HCT116 (cell line): ENCODE data around the gene KCNK2.

Source experiments
- EGR1 ChIP-seq: IDR thresholded peaks from 2 replicates; pipeline ENCODE4 v1.6.1; 2012; ENCODE audit warnings: low read depth
- EZH2phosphoT487 ChIP-seq: fragments of 200-600 bp; IDR thresholded peaks from 2 replicates; pipeline ENCODE4 v1.6.1; 2018; ENCODE audit warnings: antibody characterized with exemption, borderline replicate concordance
- FOSL1 ChIP-seq: IDR thresholded peaks from 2 replicates; pipeline ENCODE4 v1.6.1; 2012; ENCODE audit warnings: low read depth
- POLR2A ChIP-seq: IDR thresholded peaks from 2 replicates; pipeline ENCODE4 v1.7.0; 2011; ENCODE audit warnings: borderline replicate concordance; ENCODE audit not compliant: insufficient read depth, insufficient read length; ENCODE audit errors: extremely low read depth
- SP1 ChIP-seq: IDR thresholded peaks from 2 replicates; pipeline ENCODE4 v1.6.1; 2012; ENCODE audit warnings: low read depth
- SRF ChIP-seq: IDR thresholded peaks from 2 replicates; pipeline ENCODE4 v1.6.1; 2012; ENCODE audit warnings: low read depth
- TF ChIP-seq, protein P1 (sequence below): IDR thresholded peaks from 2 replicates; pipeline ENCODE4 v1.6.1; 2012
- TF ChIP-seq, protein P2 (sequence below), 3 experiments: fragments of 200-600 bp in 1 of 3; sonication (generic) in 1 of 3; IDR thresholded peaks in 2 of 3; conservative IDR thresholded peaks in 1 of 3; 2 replicates each; pipeline ENCODE4 v1.5.1; 2012 to 2017; ENCODE audit warnings: low read depth in 2 of 3, low read length in 2 of 3, antibody characterized with exemption in 1 of 3, borderline replicate concordance in 1 of 3, control low read depth in 1 of 3, mild to moderate bottlenecking in 1 of 3, mixed read lengths in 1 of 3, mixed run types in 1 of 3, moderate library complexity in 1 of 3; ENCODE audit not compliant: insufficient read depth in 1 of 3

DNA sequence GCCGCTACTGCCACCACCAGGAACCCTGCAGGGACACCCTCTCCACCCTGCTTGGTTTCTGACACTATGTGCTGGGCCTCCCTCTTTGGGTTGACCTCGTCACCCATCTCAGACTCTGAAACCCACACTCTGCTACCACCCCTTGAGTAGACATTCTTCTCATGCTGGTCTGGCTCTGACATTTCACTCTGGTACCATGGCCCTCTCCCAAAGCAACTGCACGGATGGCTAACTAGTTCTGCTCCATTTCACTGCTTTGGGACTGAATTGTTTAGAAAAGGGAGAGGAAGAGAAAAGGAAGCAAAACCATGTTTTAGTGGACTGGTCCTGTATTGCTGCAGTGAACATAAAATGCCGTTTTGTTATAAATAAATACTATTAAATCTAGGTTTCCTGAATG is 137.8 kb downstream of the KCNK2 start:
- TF ChIP-seq, protein P1, sequence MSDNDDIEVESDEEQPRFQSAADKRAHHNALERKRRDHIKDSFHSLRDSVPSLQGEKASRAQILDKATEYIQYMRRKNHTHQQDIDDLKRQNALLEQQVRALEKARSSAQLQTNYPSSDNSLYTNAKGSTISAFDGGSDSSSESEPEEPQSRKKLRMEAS: no peak
- no peak for TF ChIP-seq POLR2A
- TF ChIP-seq, protein P2, sequence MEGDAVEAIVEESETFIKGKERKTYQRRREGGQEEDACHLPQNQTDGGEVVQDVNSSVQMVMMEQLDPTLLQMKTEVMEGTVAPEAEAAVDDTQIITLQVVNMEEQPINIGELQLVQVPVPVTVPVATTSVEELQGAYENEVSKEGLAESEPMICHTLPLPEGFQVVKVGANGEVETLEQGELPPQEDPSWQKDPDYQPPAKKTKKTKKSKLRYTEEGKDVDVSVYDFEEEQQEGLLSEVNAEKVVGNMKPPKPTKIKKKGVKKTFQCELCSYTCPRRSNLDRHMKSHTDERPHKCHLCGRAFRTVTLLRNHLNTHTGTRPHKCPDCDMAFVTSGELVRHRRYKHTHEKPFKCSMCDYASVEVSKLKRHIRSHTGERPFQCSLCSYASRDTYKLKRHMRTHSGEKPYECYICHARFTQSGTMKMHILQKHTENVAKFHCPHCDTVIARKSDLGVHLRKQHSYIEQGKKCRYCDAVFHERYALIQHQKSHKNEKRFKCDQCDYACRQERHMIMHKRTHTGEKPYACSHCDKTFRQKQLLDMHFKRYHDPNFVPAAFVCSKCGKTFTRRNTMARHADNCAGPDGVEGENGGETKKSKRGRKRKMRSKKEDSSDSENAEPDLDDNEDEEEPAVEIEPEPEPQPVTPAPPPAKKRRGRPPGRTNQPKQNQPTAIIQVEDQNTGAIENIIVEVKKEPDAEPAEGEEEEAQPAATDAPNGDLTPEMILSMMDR (IDR thresholded peaks at IDR 0.05 in 2 of 3, conservative IDR thresholded peaks at IDR 0.05 in 1 of 3; ENCODE audit: borderline replicate concordance in 1 of 3, insufficient read depth in 1 of 3, low read depth in 2 of 3, low read length in 2 of 3): no peak
- no peak for TF ChIP-seq EGR1
- no peak for TF ChIP-seq FOSL1
- no peak for TF ChIP-seq EZH2phosphoT487
- no peak for TF ChIP-seq SRF
- TF ChIP-seq SP1: no peak
